ENCODE data around the gene CYSTM1. TPM values are rescaled to one million over a fixed set of nuclear protein-coding genes. Genes with fewer than 3 reads are reported as not detected.

Gene CYSTM1
- total RNA-seq, 2 experiments from 2014 or later = 7.2 to 7.4 TPM

GRCh38 chr5:140151144-140152021 lies 23.6 kb upstream of the CYSTM1 start:
- ATAC-seq (ENCODE audit: poor library complexity) (no peak), DNase-seq (no peak)
- Mint-ChIP-seq H3K4me3 (no peak overlapping the region), H3K4me1 (ENCODE audit: low read depth) (peaks cover 9% of the 10 kb centered on the region), H3K9me3 (no peaks in the 10 kb centered on the region), H3K27me3 (peaks cover 10% of the 10 kb centered on the region), H3K36me3 (ENCODE audit: low read depth) (no peaks in the 10 kb centered on the region), H3K27ac (no peak overlapping the region)
- Histone ChIP-seq H3K27ac (ENCODE audit: low read depth in 1 of 2, low read length in 2 of 2) (no peak overlapping the region), H3K27me3 (ENCODE audit: control insufficient read depth in 1 of 2, insufficient read depth in 2 of 2, low read length in 2 of 2) (peaks cover 0 to 2% of the 10 kb centered on the region in 2 experiments), H3K4me3 (ENCODE audit: low read length) (no peak overlapping the region), H3K36me3 (ENCODE audit: insufficient read depth, low read length) (no peaks in the 10 kb centered on the region), H3K9me3 (ENCODE audit: control insufficient read depth in 1 of 2, insufficient read depth in 1 of 2, low read length in 2 of 2) (no peaks in the 10 kb centered on the region), H3K4me1 (ENCODE audit: insufficient read depth, low read length) (peaks cover 2% of the 10 kb centered on the region)
- no peak for TF ChIP-seq CTCF (IDR thresholded peaks at IDR 0.05)
- ChIA-PET CTCF (no interaction called here), POLR2A (no interaction called here)
- intact Hi-C loops (cut with DNase I, micrococcal nuclease) = no loop called here

GRCh38 chr5:140152022-140152999 lies 22.7 kb upstream of the CYSTM1 start:
- Histone ChIP-seq H3K4me3 (ENCODE audit: low read length) (no peak overlapping the region), H3K36me3 (ENCODE audit: insufficient read depth, low read length) (no peaks in the 10 kb centered on the region), H3K9me3 (ENCODE audit: control insufficient read depth in 1 of 2, insufficient read depth in 1 of 2, low read length in 2 of 2) (no peaks in the 10 kb centered on the region), H3K27me3 (ENCODE audit: control insufficient read depth in 1 of 2, insufficient read depth in 2 of 2, low read length in 2 of 2) (no peaks in the 10 kb centered on the region), H3K27ac (ENCODE audit: low read depth in 1 of 2, low read length in 2 of 2) (no peak overlapping the region), H3K4me1 (ENCODE audit: insufficient read depth, low read length) (peaks cover 7% of the 10 kb centered on the region)
- peaks cover 14% of the 10 kb centered on the region for H3K4me1 Mint-ChIP-seq (ENCODE audit: low read depth)
- H3K9me3 Mint-ChIP-seq = no peaks in the 10 kb centered on the region
- ATAC-seq (ENCODE audit: poor library complexity) (no peak), DNase-seq (no peak)
- H3K4me3 Mint-ChIP-seq = no peak overlapping the region
- no peak overlapping the region for H3K27ac Mint-ChIP-seq
- no peaks in the 10 kb centered on the region for H3K36me3 Mint-ChIP-seq (ENCODE audit: low read depth)
- peaks cover 4% of the 10 kb centered on the region for H3K27me3 Mint-ChIP-seq
- POLR2A ChIA-PET = no interaction called here
- CTCF ChIA-PET = interaction anchor here (1.2 kb wide), 1 partner anchor 8 kb away, joined by 5 read pairs; no protein-coding TSS in a partner anchor
- TF ChIP-seq CTCF (IDR thresholded peaks at IDR 0.05) = no peak
- intact Hi-C loops (cut with DNase I, micrococcal nuclease) = no loop called here

GRCh38 chr5:140153255-140153654 lies 21.7 kb upstream of the CYSTM1 start:
- ChIA-PET CTCF (interaction anchor here (1.2 kb wide), 1 partner anchor 9 kb away, joined by 5 read pairs; no protein-coding TSS in a partner anchor), POLR2A (no interaction called here)
- intact Hi-C loops (cut with DNase I, micrococcal nuclease) = no loop called here
- no peak overlapping the region for H3K4me3 Mint-ChIP-seq
- Histone ChIP-seq H3K4me1 (ENCODE audit: insufficient read depth, low read length) (peaks cover 10% of the 10 kb centered on the region), H3K4me3 (ENCODE audit: low read length) (no peak overlapping the region), H3K9me3 (ENCODE audit: control insufficient read depth in 1 of 2, insufficient read depth in 1 of 2, low read length in 2 of 2) (no peaks in the 10 kb centered on the region), H3K27me3 (ENCODE audit: control insufficient read depth in 1 of 2, insufficient read depth in 2 of 2, low read length in 2 of 2) (no peaks in the 10 kb centered on the region), H3K27ac (ENCODE audit: low read depth in 1 of 2, low read length in 2 of 2) (no peak overlapping the region), H3K36me3 (ENCODE audit: insufficient read depth, low read length) (no peaks in the 10 kb centered on the region)
- no peaks in the 10 kb centered on the region for H3K36me3 Mint-ChIP-seq (ENCODE audit: low read depth)
- H3K9me3 Mint-ChIP-seq = no peaks in the 10 kb centered on the region
- H3K27me3 Mint-ChIP-seq = no peaks in the 10 kb centered on the region
- no peak overlapping the region for H3K27ac Mint-ChIP-seq
- no peak for TF ChIP-seq CTCF (IDR thresholded peaks at IDR 0.05)
- DNase-seq (no peak), ATAC-seq (ENCODE audit: poor library complexity) (no peak)
- peaks cover 15% of the 10 kb centered on the region for H3K4me1 Mint-ChIP-seq (ENCODE audit: low read depth)
